Breast epithelium (tissue), 3 donors: ENCODE measurements around the gene DOCK9.

Experiments used
- POLR2A ChIP-seq: fragments of 450-650 bp; IDR thresholded peaks from one replicate; pipeline ENCODE4 v1.6.1; 2016; ENCODE audit warnings: antibody characterized with exemption, mild to moderate bottlenecking, moderate library complexity
- TF ChIP-seq, protein P1 (sequence below), 3 donors: fragments of 450-650 bp; IDR thresholded peaks; one replicate each; pipeline ENCODE4 v1.5.1; 2016 to 2017; ENCODE audit warnings: antibody characterized with exemption in 3 of 3, mild to moderate bottlenecking in 3 of 3, moderate library complexity in 3 of 3

- TF ChIP-seq, protein P1, sequence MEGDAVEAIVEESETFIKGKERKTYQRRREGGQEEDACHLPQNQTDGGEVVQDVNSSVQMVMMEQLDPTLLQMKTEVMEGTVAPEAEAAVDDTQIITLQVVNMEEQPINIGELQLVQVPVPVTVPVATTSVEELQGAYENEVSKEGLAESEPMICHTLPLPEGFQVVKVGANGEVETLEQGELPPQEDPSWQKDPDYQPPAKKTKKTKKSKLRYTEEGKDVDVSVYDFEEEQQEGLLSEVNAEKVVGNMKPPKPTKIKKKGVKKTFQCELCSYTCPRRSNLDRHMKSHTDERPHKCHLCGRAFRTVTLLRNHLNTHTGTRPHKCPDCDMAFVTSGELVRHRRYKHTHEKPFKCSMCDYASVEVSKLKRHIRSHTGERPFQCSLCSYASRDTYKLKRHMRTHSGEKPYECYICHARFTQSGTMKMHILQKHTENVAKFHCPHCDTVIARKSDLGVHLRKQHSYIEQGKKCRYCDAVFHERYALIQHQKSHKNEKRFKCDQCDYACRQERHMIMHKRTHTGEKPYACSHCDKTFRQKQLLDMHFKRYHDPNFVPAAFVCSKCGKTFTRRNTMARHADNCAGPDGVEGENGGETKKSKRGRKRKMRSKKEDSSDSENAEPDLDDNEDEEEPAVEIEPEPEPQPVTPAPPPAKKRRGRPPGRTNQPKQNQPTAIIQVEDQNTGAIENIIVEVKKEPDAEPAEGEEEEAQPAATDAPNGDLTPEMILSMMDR (IDR thresholded peaks at IDR 0.05), result no peak
- TF ChIP-seq POLR2A, result no peak
These were observed 30.7 kb upstream of the DOCK9 start for GRCh38 chr13:99008577-99008976.
